Measurements from ENCODE around the gene GRB2. TPM values are rescaled to one million over a fixed set of nuclear protein-coding genes. Genes with fewer than 3 reads are reported as not detected.
A peak's percentile ranks its signal among the peaks of the same experiment; 100 is the strongest.

GRB2 gene
- total RNA-seq, 1 donor from 2014 or later = 84.8 TPM

DNA sequence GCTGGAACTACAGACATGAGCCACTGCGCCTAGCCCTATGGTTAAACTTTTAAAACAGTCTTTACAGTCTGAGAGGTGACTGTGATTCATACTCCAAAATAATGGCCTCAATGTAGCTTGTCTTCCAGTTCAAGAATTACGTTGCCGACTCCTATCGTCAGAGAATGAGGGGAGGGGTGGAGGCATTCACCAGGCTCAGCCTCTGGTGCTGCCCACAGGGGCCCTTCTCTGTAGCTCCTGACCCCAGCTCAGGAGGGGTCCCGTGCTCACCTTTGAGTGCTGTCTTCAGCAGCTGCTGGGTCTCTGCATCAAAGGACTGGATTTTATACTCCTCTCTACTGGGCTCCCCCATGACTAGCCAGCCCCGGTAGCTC, 135.6 kb downstream of the GRB2 start:
- Mint-ChIP-seq H3K36me3 (ENCODE audit: insufficient read depth) (peaks cover 2% of the 10 kb centered on the region), H3K27ac (peak overlapping the region; percentile 97)
- DNase-seq (ENCODE audit: low spot score, unreplicated experiment) = no peak

More for the DNA sequence above, 135.6 kb downstream of the GRB2 start:
- Mint-ChIP-seq H3K27me3 (no peaks in the 10 kb centered on the region), H3K4me3 (ENCODE audit: low read depth) (peak overlapping the region; percentile 78), H3K9me3 (ENCODE audit: low read depth) (no peaks in the 10 kb centered on the region), H3K4me1 (ENCODE audit: low read depth) (peaks cover 14% of the 10 kb centered on the region)
- TF ChIP-seq CTCF (IDR thresholded peaks at IDR 0.05; ENCODE audit: unreplicated experiment) = no peak

Small RNA genes lying within 50 kb of the gene (microRNA-seq; reads per million reads assigned to microRNA genes)
- gene MIR3678 (ENCODE audit: borderline number of aligned reads, unreplicated experiment) = not detected

Other genes with a start within 250 kb of the GRB2 start
- 616 and 633 TPM in 2 replicates for gene SUMO2, start 222.7 kb downstream of the GRB2 start, total RNA-seq
- 83.8 and 86.9 TPM in 2 replicates for gene NUP85, start 200.0 kb downstream of the GRB2 start, total RNA-seq
- 66.8 and 68.1 TPM in 2 replicates for gene GGA3, start 144.1 kb downstream of the GRB2 start, total RNA-seq
- 55.2 and 59.2 TPM in 2 replicates for gene MRPS7, start 143.8 kb downstream of the GRB2 start, total RNA-seq
- gene MIF4GD, start 134.4 kb downstream of the GRB2 start, total RNA-seq = 14.8 and 16.3 TPM in 2 replicates
- 14.1 and 18.4 TPM in 2 replicates for gene SLC25A19, start 116.2 kb downstream of the GRB2 start, total RNA-seq
- gene TMEM94, start 51.0 kb upstream of the GRB2 start, total RNA-seq = 168 and 197 TPM in 2 replicates
- 47.6 and 50.6 TPM in 2 replicates for gene CASKIN2, start 109.9 kb upstream of the GRB2 start, total RNA-seq
- gene TSEN54, start 110.8 kb upstream of the GRB2 start, total RNA-seq = 56.0 and 56.4 TPM in 2 replicates
- gene LLGL2, start 120.0 kb upstream of the GRB2 start, total RNA-seq = 232 and 235 TPM in 2 replicates
- 336 and 337 TPM in 2 replicates for gene MYO15B, start 182.1 kb upstream of the GRB2 start, total RNA-seq
- 3.3 and 4.4 TPM in 2 replicates for gene SMIM5, start 227.8 kb upstream of the GRB2 start, total RNA-seq

Measured in progenitor cell of endocrine pancreas (in vitro differentiated cells).